Body of pancreas (tissue), 4 donors: ENCODE measurements around the gene TRIM22. TPM values are rescaled to one million over a fixed set of nuclear protein-coding genes. Genes with fewer than 3 reads are reported as not detected.

ENCODE experiments used
- ATAC-seq: fragments of 150-250 bp; one replicate; pipeline ENCODE4 v1.9.1; 2016
- DNase-seq, 4 donors: peaks; one replicate each; pipeline ENCODE4 v3.0.0-alpha.2; 2019
- H3K27ac ChIP-seq, 4 donors: fragments of 200-600 bp; sonication (generic); 1 replicate in 3 of 4; 2 replicates in 1 of 4; pipeline versions ENCODE4 v1.5.1 to v1.6.1; 2016 to 2019; ENCODE audit warnings: mild to moderate bottlenecking in 1 of 4, mixed read lengths in 1 of 4, moderate library complexity in 1 of 4
- H3K27me3 ChIP-seq, 2 donors: fragments of 200-600 bp; sonication (generic); one replicate each; pipeline ENCODE4 v1.6.0; 2016; ENCODE audit warnings: mild to moderate bottlenecking in 1 of 2
- H3K36me3 ChIP-seq, 2 donors: fragments of 200-600 bp; sonication (generic); replicated peaks in 1 of 2; 2 replicates each; pipeline ENCODE4 v1.5.1; 2016; ENCODE audit warnings: low read depth in 2 of 2; ENCODE audit not compliant: insufficient read depth in 1 of 2
- H3K4me1 ChIP-seq: fragments of 200-600 bp; sonication (generic); one replicate; pipeline ENCODE4 v1.6.0; 2016
- H3K4me3 ChIP-seq, 2 donors: fragments of 200-600 bp; sonication (generic); 1 replicate in 1 of 2; 2 replicates in 1 of 2; pipeline ENCODE4 v1.5.1; 2016 to 2019
- H3K9me3 ChIP-seq, 3 donors: fragments of 200-600 bp; sonication (generic); 1 replicate in 2 of 3; 2 replicates in 1 of 3; pipeline ENCODE4 v1.5.1; 2016
- POLR2A ChIP-seq, 3 donors: fragments of 450-650 bp; IDR thresholded peaks; one replicate each; pipeline ENCODE4 v1.6.1; 2016; ENCODE audit warnings: antibody characterized with exemption in 3 of 3, mild to moderate bottlenecking in 2 of 3
- WGBS, 2 donors: methylation state at CpG; one replicate each; pipeline ENCODE4 v1.1.5; 2017; 5-methylcytosine and 5-hydroxymethylcytosine counted together
- intact Hi-C: fragments of 100-400 bp; cut with DNase I; formaldehyde crosslinking; loops from one replicate; pipeline ENCODE4 v1.15.1; 2023
- total RNA-seq, 2 donors: library from RNA; depleted of rRNA; stranded (reverse); fragments of >200 nt; gene quantifications; one replicate each; pipeline ENCODE4 v1.1.0, GENCODE V29; 2016
- TF ChIP-seq, protein P1 (sequence below), 7 experiments: fragments of 450-650 bp in 4 of 7; fragments of 200-600 bp in 3 of 7; sonication (generic) in 3 of 7; IDR thresholded peaks; one replicate each; pipeline ENCODE4 v1.5.1; 2016 to 2019; ENCODE audit warnings: antibody characterized with exemption in 7 of 7

TRIM22 gene
- total RNA-seq, 2 donors from 2014 or later: 18.9 to 20.4 TPM

DNA sequence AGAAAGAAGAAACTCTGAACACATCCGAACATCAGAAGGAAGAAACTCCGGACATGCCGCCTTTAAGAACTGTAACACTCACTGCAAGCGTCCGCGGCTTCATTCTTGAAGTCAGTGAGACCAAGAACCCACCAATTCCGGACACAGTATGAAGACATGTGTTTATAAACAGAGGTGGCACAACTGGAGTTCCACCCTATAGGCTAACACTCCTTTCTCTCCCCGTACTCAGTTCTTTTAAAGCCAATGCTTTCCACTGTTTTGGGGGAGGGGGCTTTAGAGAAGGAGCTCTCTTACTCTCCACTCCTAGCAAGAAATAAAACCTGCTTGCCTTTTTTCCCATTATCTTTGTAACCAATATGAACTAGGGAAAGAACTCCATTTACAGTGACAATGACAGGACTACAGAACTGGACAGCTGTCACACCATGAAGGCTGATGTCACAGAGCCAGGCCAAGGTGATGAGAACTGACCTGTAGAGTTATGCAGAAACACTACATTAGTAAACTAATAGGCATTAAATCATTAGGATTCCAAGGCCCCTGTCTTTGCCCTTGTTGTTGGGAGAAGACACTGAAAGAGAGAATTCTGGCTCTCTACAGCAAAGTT is 5.4 kb upstream of the TRIM22 start:
- H3K36me3 ChIP-seq: peaks cover 0 to 3% of the 10 kb centered on the region in 2 donors
- DNase-seq (peak in 1 of 4 donors; percentile 19), ATAC-seq (peak; percentile 10)
- peak overlapping the region; percentile 82 to 98 (median 91) for H3K27ac ChIP-seq
- WGBS, 2 donors: 16 to 21% methylated on average over 7 to 8 of the region's 8 CpGs
- TF ChIP-seq, protein P1, sequence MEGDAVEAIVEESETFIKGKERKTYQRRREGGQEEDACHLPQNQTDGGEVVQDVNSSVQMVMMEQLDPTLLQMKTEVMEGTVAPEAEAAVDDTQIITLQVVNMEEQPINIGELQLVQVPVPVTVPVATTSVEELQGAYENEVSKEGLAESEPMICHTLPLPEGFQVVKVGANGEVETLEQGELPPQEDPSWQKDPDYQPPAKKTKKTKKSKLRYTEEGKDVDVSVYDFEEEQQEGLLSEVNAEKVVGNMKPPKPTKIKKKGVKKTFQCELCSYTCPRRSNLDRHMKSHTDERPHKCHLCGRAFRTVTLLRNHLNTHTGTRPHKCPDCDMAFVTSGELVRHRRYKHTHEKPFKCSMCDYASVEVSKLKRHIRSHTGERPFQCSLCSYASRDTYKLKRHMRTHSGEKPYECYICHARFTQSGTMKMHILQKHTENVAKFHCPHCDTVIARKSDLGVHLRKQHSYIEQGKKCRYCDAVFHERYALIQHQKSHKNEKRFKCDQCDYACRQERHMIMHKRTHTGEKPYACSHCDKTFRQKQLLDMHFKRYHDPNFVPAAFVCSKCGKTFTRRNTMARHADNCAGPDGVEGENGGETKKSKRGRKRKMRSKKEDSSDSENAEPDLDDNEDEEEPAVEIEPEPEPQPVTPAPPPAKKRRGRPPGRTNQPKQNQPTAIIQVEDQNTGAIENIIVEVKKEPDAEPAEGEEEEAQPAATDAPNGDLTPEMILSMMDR (IDR thresholded peaks at IDR 0.05): no peak
- TF ChIP-seq POLR2A (IDR thresholded peaks at IDR 0.05): no peak
- intact Hi-C loops: no loop called here
- peak overlapping the region; percentile 19 to 30 for H3K4me3 ChIP-seq
- peaks cover 34% of the 10 kb centered on the region for H3K4me1 ChIP-seq
- H3K27me3 ChIP-seq: no peaks in the 10 kb centered on the region
- no peaks in the 10 kb centered on the region for H3K9me3 ChIP-seq

GRCh38 chr11:5684646-5685362 is 4.8 kb upstream of the TRIM22 start, which contains the start of gene TRIM5:
TRIM5 (minus strand) TSS chr11:5685074; CDS start chr11:5680177, 4,897 bp downstream.
- Histone ChIP-seq H3K4me3 (peak within 1 kb of the TSS; percentile 19 to 30), H3K27me3 (no peaks in the 10 kb centered on the region), H3K36me3 (peaks cover 0 to under 1% of the 10 kb centered on the region in 2 donors), H3K4me1 (peaks cover 40% of the 10 kb centered on the region), H3K9me3 (no peaks in the 10 kb centered on the region), H3K27ac (peak within 1 kb of the TSS; percentile 82 to 98 (median 91))
- peak; percentile 25 to 83 (median 80) for TF ChIP-seq POLR2A (IDR thresholded peaks at IDR 0.05)
- TF ChIP-seq, protein P1 (IDR thresholded peaks at IDR 0.05): peak; percentile 21 to 75 (median 51)
- WGBS, 2 donors: 1 to 2% methylated on average over 13 of the region's 13 CpGs
- ATAC-seq (peak; percentile 96), DNase-seq (peak; percentile 88 to 94 (median 92))
- intact Hi-C loops: no loop called here

DNA sequence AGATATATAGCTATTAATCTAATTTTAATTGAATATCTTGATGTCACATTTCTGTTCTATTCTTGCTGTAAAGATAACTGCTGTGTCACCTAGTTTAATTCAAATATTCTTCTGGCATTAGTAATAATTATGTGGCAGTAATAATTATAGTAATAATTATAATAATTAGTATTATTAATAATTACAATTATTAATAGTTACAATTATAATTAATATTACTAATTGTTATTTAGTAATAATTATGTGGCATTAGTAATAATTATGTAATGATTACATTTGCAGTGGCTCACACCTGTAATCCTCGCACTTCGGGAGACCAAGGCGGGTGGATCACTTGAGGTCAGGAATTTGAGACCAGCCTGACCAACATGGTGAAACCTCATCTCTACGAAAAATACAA is 3.2 kb upstream of the TRIM22 start:
- no peaks in the 10 kb centered on the region for H3K36me3 ChIP-seq
- H3K4me1 ChIP-seq: peaks cover 32% of the 10 kb centered on the region
- H3K27me3 ChIP-seq: no peaks in the 10 kb centered on the region
- intact Hi-C loops: no loop called here
- no peak overlapping the region for H3K4me3 ChIP-seq
- H3K9me3 ChIP-seq: no peaks in the 10 kb centered on the region
- 90 to 95% methylated on average over 4 of the region's 4 CpGs for WGBS, 2 donors
- DNase-seq (no peak), ATAC-seq (no peak)
- TF ChIP-seq POLR2A (IDR thresholded peaks at IDR 0.05): no peak
- TF ChIP-seq, protein P1 (IDR thresholded peaks at IDR 0.05): no peak
- no peak overlapping the region for H3K27ac ChIP-seq

DNA sequence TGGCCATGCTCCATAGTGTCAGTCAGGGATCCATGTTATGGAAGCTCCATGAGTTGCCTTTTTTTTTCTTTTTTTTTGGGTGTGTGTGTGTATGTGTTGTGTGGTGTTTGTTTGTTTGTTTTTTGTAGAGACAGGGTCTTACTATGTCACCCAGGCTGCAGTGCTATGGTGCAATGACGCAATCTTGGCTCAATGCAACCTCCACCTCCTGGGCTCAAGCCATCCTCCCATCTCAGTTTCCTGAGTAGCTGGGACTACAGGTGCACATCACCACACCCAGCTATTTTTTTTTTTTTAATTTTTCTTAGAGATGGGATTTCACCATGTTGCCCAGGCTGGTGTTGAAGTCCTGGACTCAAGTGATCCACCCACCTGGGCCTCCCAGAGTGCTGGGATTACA is 1.1 kb upstream of the TRIM22 start:
- peaks cover 14% of the 10 kb centered on the region for H3K4me1 ChIP-seq
- no peaks in the 10 kb centered on the region for H3K27me3 ChIP-seq
- DNase-seq (no peak), ATAC-seq (no peak)
- TF ChIP-seq, protein P1 (IDR thresholded peaks at IDR 0.05): no peak
- no peak for TF ChIP-seq POLR2A (IDR thresholded peaks at IDR 0.05)
- peak overlapping the region in 1 of 4 donors; percentile 84 for H3K27ac ChIP-seq
- intact Hi-C loops: no loop called here
- no peak overlapping the region for H3K4me3 ChIP-seq
- WGBS, 2 donors: 95 to 100% methylated on average over 1 of the region's 1 CpG
- no peaks in the 10 kb centered on the region for H3K9me3 ChIP-seq
- H3K36me3 ChIP-seq: no peaks in the 10 kb centered on the region
